Superior temporal gyrus (tissue), 1 donor: ENCODE results near the gene ELFN2.
"Not testable (repeated sequence)": the region's sequence is repeated elsewhere in the genome, so short reads cannot be mapped to it uniquely, and the experiment has no call there.

Experiments
- DNase-seq: peaks from one replicate; pipeline ENCODE4 v3.0.0-alpha.2; 2016; ENCODE audit errors: extremely low spot score

Gene ELFN2

GRCh38 chr22:37427135-37427710 lies at the start of gene ELFN2:
TSS of gene ELFN2 (minus strand) at chr22:37427479. CDS start at chr22:37375534, 51,945 bp downstream.
- no peak for DNase-seq

DNA sequence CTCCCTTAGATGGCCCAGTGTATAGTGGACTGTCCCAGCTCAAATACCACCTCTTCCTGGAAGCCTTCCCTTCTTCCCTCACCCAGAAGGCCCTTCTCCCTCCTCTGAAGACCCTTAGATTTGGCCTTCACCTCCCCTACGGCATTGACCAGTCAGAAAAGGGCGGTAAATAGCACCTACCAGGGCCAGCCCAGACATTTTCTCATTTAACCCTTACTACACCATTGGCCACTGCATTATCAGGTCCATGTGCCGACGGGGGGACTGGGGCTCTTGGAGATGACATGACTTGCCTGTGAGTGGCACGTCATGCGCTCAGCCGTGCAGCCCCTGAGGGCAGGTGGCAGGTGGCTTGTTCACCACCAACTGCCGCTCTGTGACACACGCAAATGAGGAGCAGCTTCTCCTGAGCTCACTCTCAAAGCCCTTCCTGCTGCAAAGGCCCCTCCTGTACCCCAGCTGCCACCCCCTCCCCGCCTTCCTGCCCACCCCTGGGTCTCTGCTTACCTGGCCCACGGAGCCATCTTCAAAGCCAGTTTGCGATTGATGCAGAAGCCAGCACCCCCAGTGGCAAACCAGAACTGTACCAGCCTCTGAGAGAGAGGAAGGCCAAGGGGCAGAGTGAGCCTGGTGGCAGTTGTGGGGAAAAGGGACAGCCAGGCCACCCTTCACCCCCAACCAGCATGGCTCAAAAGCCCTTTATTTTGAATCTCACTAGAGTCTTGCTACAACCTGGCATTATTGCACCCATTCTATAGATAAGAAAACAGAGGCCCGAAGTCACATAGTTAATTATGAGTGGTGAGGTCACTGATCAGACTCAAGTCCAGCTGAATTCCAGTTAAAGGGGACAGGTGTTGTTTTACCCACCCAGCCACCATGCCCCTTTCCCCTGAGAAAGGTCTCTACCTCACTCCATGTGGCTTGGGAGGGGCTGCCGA lies 49.4 kb upstream of the ELFN2 start:
- no peak for DNase-seq

DNA sequence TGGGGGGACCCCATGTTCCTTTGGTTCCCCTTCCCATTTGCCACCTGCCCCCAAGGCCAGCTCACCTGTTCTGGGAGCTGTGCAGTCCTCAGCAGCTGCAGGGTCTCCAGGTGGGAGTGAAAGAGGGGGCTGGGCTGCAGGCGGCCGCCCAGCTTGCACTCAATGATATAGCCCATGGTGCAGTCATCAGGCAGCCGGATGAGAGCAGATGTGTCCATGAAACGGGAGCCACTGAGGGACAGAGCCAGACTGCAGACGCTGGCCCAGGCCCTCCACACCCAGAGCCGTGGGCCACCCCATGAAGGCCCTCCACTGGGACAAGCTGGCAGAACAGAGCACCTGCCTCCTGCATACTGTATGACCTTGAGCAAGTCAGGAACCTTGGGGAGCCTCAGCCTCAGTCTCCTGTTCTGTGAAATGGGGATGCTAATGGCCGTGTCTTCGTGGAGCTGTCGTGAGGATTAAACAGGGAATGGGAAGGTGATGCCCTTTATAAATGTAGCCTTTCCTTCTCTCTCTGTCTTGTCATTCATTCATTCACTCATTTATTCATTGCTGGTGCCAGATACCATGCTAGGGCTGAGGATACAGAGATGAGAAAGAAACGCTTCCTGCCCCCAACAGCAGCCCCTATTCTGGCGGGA lies 47.3 kb upstream of the ELFN2 start:
- no peak for DNase-seq

- DNase-seq, result no peak
Measured at GRCh38 chr22:37473437-37473946, 46.2 kb upstream of the ELFN2 start.

DNA sequence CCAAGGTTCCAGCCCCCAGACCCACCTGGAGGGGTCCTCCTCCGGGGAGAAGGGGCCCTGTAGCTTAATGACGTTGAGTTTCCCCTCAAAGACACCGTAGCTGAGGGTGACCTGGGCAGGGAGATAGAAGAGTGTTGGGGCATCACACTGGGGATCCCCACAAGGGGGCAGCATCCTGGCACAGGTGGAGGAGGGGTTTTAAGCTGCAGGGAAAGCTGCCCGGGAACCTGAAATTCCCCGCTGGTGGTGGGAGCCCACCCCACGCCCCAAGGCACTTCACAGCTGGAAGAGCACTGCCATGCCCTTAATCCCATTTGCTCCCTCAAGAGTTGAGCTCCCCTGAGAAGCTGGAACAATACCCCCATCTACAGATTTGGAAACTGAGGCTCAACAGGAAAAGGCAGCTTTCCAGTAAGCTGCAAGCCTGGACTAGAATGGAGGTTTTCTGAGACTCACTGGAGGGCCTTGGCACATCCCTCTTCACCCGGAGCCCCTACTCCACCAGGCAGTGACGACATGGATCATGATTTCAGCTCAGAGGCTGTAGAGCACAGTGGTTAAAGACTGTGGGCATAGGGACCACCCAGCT lies 45.2 kb upstream of the ELFN2 start:
- DNase-seq, result no peak

DNA sequence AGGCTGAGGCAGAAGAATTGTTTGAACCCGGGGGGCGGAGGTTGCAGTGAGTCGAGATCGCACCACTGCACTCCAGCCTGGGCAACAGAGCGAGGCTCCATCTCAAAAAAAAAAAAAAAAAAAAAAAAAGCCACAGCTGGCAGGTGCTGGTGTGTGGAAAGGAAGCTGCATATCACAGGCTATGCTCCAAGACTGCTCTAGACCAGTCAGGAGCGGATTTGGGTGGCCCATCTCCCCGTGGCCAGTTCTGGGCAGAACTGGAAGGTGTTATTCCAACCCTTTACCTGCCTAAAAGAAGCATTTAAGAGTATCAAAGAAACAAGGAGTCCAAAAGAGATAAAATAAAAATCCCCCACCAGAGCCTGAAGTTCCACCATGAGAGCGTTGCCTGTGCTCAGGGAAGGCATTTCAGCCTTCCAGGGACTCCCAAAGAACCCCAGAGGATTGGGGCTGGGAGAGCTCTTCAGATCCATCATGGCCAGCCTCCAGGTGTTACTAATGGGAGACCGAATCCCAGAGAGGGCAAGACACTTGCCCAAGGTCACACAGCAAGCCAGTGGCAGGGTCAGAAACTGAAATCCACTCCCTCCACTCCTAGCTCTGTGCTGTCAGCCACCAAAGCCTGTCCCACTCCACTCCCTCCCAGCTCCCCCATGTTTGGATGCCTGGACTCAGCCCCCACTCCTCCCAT lies 44.6 kb upstream of the ELFN2 start:
- DNase-seq, result no peak

DNA sequence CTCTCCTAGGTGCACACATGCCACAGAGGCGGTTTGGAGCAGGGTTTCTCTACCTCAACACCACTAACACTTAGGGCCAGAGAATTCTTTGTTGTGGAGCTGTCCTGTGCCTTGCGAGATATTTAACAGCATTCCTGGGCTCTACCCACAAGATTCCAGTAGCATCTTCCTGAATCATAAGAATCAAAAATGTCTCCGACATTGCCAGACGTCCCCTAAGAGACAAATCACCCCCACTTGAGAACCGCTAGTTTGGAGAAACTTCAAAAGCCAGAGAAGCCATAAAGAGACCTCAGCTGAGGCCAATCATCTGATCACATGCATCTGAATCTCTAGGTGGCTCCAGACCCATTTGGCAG lies 42.8 kb upstream of the ELFN2 start:
- no peak for DNase-seq

- no peak for DNase-seq
Measured at GRCh38 chr22:37469416-37470086, 42.3 kb upstream of the ELFN2 start.

GRCh38 chr22:37468201-37468695 lies 41.0 kb upstream of the ELFN2 start:
- DNase-seq, result not testable (repeated sequence)

DNA sequence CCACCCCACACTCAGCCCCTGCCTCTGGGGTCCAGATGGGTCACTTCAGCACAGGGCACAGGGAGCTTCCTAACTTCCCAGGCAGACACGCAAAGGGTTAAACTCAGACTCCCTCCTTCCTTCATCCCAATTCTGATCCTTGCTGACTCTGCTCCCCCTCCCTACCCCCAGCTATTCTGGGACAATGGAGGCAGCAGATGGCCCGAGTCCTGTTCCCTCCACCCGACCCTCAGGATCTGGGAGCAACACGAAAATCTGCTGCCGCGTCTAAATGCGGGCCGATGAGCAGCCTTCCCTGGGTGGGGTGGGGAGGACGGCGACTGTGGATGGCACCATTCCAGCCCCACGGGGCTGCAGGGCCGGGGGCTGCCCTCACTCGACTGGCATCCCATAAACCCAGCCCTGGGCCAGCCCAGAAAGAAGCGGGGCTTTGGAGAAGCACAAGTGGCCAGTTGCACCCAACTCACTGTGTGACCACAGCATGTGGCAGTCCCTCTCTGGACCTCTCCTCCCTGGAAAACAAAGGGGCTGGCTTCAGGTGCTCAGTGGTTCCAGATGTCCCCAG lies 40.2 kb upstream of the ELFN2 start:
- DNase-seq, result no peak

DNA sequence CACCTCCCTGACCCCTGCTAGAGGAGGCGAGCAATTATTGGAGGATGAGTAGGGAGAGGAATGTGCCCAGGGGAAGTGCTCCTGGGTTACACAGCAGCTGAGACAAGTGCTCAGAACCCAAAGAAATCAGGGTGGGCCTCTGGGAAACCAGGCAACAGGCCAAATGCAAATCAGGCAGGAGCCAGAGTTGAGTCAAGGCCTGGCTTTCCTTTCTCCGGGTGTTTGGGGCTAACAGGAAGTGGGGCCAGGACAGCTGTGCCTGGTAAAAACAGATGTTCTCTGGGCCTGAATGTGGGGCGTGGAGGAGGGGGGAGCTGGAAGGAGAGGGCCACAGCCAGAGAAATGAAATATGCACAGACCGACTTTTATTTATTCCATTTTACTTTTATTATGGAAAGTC lies 36.9 kb upstream of the ELFN2 start:
- DNase-seq, result no peak

DNA sequence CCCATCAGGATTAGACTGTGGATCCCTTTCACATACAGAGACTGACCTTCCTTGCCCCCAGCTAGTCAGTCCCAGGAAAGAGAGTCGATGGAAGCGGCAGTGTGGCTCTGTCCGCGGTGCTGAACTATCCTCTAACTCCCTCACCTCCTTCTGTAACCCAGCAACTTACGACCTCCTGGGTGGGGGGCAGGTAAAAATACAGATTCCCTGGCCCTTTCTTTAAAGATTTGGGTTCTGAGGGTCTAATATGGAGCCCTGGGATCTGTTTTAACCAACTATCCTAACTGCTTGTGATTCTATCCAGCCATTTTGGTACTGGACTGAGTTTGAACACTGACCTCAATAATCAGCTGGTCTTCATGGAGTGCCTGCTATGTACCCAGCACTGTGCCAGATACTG lies 35.7 kb upstream of the ELFN2 start:
- no peak for DNase-seq

DNA sequence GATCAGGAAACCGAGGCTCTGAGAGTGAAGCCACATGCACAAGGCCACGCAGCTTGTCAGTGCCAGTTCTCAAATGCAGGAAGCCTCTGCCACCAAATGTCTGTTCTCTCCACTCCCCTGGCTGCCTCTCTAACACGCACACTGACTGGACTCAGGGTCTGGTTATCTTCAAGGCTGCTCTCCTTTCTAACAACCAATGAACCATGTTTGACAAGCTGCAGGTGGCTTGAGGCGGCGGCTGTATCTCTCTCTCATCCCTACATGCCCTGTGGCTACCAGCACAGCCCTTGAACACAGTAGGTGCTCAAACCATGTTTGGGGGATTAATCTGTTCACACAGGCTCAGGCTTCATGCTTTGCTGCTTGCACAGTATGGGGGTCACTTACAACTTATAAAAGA lies 35.2 kb upstream of the ELFN2 start:
- no peak for DNase-seq

- no peak for DNase-seq
Measured at GRCh38 chr22:37461961-37462360, 34.7 kb upstream of the ELFN2 start.

DNA sequence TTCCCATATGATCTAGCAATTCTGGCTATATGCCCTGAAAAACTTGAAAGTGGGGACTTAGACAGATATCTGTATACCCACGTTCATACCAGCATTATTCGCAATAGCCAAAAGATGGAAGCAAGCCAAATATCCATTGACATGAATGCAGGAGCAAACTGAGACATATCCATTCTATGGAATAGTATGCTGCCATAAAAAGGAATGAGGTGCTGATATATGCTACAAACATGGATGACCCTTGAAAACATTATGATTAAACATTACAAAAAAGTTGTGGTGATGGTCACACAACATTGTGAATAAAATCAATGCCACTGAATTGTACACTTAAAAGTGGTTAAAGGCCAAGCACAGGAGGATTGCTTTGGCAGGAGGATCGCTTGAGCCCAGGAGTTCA lies 33.4 kb upstream of the ELFN2 start:
- no peak for DNase-seq

GRCh38 chr22:37459206-37459605 lies 31.9 kb upstream of the ELFN2 start:
- DNase-seq, result no peak

GRCh38 chr22:37457093-37457893 lies 30.0 kb upstream of the ELFN2 start:
- peak; percentile 78 for DNase-seq

- no peak for DNase-seq
Measured at GRCh38 chr22:37456346-37456745, 29.1 kb upstream of the ELFN2 start.

GRCh38 chr22:37455896-37456295 lies 28.6 kb upstream of the ELFN2 start:
- no peak for DNase-seq
